Neural cell (in vitro differentiated cells): ENCODE data around the gene FBLN2.

ENCODE experiments used
- CTCF ChIP-seq: fragments of 450-650 bp; IDR thresholded peaks from 2 replicates; pipeline ENCODE4 v1.5.1; 2014; ENCODE audit warnings: antibody characterized with exemption, mild to moderate bottlenecking, moderate library complexity; ENCODE audit not compliant: poor library complexity, severe bottlenecking
- POLR2AphosphoS5 ChIP-seq: IDR thresholded peaks from 2 replicates; pipeline ENCODE4 v1.6.1; 2012
- RAD21 ChIP-seq: fragments of 450-650 bp; conservative IDR thresholded peaks from 2 replicates; pipeline ENCODE4 v1.6.1; 2014; ENCODE audit warnings: antibody characterized with exemption, mild to moderate bottlenecking, moderate library complexity

DNA sequence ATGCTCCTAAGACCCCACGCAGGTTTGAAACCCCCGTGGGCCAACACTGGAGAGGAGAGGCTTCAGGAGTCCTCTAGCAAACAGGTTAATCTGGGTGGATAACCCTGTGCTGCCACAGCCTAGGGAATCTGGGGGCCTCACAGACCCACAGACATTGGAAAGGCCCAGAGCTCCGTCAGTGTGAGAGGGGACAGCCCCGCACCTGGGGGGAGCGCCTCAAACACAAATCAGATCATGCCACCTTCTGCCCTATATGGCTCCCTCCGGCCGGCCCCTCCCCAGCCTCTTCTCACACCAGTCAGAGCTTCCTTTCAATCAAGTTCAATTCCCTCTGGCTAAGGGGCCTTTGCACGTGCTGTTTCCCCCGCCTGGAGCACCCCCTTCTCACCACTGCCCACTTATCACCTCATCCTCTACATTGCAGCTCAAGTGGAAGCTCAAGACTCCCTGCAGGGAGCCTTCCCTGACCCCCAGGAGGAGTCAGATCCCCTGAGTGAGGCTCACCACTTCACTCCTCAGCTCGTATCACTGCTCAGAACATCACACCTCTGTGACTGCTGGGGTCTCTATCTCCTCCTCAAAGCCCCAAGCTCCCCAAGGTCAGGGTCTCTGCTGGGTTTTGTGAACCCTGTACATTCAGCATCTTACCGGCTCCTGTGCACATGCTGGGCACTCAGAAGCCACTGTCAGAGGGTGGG is 24.1 kb downstream of the FBLN2 start:
- TF ChIP-seq CTCF (no peak), POLR2AphosphoS5 (no peak), RAD21 (no peak)
